HG02840 (cell line): ENCODE measurements around the gene WTIP.
"Not testable (repeated sequence)": the region's sequence is repeated elsewhere in the genome, so short reads cannot be mapped to it uniquely, and the experiment has no call there.

Source experiments
- ATAC-seq: cut with Tn5 transposase; IDR thresholded peaks from one replicate; pipeline ENCODE4 v1.9.1; 2021; ENCODE audit warnings: mild to moderate bottlenecking, moderate library complexity, moderate number of reproducible peaks; ENCODE audit not compliant: unreplicated experiment, low FRiP score

WTIP gene

DNA sequence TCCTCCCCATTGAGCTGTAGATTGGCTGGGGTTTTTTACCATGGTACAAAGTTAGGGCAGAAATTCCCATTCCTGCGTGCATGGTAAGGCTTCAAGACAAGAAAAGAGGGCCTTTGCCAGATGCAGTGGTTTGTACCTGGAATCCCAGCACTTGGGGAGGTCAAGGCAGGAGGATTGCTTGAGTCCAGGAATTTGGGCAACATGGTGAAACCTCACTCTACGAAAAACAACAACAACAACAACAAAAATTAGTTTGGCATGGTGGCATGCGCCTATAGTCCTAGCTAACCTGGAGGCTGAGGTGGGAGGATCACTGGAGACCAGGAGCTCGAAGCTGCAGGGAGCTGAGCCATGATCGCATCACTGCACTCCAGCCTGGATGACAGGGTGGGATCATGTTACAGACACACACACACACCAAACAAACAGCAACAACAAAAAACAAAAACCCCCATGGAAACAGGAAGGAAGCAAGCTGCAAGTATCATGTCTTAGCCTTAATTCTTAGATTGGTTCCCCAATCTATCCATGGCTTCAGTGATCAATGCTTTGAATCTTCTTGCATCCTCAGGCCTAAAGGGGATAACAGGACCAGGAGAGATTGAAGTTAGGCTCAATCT is 5.5 kb upstream of the WTIP start:
- no peak for ATAC-seq

DNA sequence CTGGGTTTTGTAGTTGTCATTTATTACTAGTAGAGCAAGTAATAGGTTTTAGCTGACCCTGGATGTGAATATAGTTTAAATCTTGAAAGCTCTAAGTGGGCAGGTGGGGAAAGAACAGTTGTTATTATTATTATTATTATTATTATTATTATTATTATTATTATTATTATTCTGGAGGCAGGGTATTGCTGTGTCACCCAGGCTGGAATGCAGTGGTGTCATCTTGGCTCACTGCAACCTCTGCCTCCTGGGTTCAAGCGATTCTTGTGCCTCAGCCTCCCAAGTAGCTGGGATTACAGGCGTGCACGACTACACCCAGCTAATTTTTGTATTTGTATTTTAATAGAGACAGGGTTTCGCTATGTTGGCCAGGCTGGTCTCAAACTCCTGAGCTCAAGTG is 3.1 kb upstream of the WTIP start:
- ATAC-seq: not testable (repeated sequence)

DNA sequence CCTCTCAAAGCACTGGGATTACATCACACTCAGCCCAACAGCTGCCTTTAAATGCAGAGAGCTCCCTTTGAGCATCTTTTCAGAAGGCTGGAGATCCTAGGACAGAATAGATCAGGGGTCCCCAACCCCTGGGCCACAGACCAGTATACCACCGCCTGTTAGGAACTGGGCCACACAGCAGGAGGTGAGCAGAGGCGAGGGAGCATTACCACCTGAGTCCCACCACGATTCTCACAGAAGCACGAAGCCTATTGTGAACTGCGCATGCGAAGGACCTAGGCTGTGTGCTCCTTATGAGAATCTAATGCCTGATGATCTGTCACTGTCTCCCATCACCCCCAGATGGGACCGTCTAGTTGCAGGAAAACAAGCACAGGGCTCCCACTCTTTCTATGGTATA is 2.2 kb upstream of the WTIP start:
- ATAC-seq: no peak

DNA sequence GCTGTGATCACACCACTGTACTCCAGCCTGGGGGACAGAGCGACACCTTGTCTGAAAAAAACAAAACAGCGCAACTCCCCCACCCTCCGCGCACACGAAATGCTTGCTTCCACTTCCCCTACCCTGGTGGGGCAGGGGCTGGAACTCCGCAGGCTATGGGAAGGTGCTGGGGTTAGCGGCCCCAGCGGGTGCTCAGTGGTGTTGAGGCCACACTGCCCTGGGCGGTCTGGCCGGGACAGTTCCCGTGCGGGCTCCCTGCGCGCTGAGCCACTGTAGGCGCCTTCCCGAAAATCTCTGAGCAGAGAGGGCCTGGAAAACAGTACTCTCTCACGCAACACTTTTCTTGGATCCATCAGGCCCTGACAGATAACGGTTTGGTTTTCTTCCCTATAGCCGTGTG is 1.1 kb upstream of the WTIP start:
- ATAC-seq: no peak

DNA sequence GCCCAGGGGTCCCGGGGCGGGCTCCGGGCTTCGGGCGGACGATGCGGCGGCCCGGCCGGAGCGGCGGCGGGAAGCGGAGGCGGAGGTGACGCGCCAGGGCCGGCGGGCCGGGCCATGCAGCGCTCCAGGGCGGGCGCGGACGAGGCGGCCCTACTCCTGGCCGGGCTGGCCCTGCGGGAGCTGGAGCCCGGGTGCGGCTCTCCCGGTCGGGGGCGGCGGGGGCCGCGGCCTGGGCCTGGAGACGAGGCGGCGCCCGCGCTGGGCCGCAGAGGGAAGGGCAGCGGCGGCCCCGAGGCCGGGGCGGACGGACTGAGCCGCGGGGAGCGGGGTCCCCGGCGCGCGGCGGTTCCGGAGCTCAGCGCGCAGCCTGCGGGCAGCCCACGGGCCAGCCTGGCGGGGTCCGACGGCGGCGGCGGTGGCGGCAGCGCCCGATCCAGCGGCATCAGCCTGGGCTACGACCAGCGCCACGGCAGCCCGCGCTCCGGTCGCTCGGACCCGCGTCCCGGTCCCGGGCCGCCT is 362 bp downstream of the WTIP start:
- ATAC-seq: no peak

DNA sequence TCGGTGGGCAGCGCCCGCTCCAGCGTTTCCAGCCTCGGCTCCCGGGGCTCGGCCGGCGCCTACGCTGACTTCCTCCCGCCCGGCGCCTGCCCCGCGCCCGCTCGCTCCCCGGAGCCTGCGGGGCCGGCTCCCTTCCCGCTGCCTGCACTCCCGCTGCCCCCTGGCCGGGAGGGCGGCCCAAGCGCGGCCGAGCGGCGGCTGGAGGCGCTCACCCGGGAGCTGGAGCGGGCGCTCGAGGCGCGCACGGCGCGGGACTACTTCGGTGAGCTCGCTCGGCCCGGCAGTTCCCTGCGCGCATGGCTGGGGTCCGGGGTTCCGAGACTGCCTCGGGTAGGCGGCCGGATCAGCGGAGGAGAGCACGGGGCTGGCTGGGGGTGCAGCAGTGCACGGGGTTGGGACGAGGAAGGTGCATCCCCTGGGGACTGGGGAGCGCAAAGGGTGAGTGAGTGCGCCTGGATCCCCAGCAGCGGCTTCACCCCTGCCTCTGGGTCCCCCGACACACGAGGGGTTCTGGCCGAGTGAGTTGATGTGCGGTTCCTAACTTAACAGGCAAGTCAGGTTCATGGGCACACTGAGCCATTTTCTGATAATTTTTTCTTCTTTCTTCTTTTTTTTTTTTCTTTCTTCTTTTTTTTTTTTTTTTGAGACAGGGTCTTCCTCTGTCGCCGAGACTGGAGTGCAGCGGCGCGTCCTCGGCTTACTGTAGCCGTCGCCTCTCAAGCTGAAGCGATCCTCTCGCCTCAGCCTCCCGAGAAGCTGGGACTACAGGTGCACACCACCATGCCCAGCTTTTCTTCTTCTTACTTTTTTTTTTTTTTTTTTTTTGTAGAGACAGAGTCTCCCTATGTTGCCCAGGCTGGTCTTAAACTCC is 1.1 kb downstream of the WTIP start:
- ATAC-seq: no peak

DNA sequence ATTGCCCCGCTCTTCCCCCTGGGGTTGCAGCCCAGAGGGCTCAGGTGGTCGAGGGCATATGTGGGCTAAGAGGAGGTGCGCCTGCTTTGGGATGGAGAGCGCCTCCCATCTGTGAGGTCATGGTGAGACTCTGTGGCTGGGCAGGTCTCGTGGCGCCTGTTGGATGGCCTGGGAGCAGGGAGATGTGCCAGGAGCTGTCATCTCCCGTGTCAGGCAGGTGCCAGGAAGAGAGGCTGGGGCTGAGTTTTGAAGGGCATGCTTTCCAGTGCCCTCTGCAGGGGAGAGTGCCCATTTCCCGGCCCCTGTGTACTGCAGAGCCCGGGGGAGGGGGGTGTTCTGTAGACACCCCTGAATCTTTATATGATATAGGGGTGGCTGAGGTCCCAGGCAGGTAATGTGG is 2.8 kb downstream of the WTIP start:
- ATAC-seq: no peak

DNA sequence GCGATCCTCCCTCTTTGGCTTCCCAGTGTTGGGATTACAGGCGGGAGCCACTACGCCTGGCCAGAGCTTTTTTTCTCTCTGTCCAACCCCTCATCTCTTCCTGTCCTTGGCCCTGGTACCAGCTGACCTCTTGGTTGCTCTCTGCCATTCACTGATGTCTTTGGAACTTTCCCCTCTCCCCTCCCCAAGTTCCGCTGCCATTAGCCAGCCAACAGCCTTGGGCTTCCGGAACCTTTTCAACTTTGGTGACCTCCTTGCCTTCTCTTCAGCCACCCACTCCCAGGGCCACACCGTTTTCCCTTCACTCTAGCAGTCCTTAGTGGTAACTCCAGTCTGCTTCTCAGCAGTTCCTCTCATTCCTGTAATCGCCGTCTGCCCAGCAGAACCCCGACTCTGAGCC is 4.3 kb downstream of the WTIP start:
- no peak for ATAC-seq

DNA sequence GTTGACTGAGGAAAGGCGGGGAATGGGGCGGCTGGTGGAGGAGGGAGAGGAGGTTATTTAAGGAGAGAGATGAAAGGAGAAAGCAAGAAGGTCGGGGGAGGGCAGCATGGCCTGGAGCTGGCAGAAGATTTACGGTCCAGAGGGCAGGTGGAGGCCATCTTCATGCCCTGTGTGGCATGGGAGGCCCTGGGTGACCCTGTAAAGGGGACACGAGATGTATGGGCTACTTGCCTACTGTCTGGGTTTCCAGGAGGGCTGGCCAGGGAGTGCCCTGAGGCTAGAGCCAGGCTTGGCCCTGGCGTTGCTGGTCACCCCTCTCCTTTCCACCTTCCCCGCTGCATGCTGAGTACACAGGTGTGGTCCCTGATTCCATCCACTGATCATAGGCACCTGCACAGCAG is 6.1 kb downstream of the WTIP start:
- no peak for ATAC-seq

DNA sequence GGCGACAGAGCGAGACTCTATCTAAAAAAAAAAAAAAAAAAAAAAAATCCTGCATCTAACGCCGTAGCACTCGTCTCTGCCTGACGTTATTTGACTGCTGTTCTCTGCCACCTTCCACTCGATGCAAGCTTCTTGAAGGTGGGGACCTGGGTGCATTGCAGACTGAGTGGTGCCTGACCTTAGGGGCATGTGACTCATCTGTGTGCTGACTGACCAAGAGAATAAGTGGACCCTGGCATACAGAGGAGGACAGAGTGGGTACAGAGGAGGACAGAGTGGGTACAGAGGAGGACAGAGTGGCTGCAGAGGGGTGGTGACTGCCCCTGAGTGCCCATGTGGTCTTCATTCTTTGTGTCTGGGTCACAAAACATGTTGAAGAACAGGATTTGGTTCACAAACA is 7.6 kb downstream of the WTIP start:
- ATAC-seq: no peak

DNA sequence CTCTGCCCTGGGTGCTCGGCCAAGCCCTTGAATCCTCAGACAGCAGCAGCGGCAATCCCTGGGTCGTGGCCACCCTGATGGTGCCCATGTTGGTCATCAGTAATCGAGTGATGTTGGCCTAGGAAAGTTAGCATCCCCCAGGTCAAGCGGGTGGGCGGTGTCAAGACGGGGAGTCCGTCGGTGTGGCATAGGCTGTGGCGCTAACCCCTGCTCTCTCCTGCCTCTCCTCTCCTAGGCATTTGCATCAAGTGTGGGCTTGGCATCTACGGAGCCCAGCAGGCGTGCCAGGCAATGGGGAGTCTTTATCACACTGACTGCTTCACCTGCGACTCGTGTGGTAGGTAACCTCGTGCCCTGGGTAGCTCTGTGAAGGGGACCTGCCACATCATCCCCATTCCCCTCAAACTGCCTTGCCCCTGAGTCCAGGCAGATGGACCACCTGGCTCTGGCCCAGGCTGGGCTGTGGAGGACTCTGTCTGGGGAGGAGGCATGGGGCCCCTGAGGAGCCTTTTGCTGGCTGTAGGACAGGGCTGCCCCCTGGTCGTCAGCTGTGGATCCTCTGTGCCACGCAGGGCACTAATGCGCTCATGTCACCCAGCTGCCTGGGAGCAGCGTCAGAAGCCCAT is 8.7 kb downstream of the WTIP start:
- ATAC-seq: no peak

DNA sequence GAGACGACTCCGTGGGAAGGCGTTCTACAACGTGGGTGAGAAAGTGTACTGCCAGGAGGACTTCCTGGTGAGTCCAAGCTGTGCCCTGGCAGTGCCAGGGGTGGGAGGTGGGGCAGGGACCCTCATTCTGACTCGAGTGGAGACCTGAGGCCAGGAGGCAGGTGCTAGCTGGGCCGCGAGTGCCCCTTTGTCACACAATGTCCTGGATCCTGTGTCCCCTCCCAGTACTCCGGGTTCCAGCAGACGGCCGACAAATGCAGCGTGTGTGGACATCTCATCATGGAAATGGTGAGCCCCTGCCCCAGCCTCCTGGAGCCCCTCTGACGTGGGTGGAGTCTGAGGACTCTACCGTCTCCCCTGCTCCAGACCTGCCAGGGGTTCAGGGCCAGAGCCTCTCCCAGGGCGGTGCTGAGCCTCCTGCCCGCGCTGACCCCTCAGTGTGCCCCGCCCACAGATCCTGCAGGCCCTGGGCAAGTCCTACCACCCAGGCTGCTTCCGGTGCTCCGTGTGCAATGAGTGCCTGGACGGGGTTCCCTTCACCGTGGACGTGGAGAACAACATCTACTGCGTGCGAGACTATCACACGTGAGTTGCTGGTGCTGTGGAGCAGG is 11.6 kb downstream of the WTIP start:
- no peak for ATAC-seq

DNA sequence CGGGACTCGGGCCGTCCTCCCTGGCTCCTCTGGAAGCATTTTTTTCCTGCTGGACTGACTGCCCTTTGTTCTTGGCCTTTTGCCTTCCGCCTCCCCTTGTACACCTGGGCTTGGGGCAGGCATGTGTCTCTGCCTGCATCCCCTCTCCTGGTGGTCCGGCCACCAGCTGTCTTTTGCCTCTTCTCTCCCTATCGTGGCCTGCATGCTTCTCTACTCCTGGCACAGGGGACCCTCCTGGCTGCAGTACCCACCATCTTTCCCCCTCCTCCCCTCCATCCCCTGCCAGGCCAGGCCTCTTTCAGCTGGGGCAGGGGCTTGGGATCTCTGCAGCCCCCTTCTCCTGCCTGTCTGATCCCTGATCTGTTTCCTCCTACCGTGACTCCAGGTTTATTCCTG is 12.1 kb downstream of the WTIP start:
- ATAC-seq: no peak

DNA sequence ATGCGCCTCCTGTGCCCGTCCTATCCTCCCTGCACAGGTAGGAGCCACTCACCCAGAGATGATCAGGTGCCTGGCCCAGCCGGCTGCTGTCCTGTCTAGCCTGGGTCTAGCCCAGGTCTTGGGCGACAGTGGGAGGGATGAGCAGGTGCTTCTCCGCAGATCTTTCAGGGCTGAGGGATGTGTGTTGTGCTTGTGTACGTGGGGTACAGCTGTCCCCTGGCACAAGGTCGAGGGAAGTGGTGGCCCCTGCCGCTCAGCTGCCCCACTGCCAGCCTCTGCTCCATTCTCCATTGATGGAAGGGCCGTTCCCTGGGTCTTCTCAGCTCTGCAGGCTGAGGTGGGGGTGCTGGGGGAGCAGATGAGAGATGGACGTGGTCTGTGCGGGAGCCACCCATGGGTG is 13.0 kb downstream of the WTIP start:
- no peak for ATAC-seq

DNA sequence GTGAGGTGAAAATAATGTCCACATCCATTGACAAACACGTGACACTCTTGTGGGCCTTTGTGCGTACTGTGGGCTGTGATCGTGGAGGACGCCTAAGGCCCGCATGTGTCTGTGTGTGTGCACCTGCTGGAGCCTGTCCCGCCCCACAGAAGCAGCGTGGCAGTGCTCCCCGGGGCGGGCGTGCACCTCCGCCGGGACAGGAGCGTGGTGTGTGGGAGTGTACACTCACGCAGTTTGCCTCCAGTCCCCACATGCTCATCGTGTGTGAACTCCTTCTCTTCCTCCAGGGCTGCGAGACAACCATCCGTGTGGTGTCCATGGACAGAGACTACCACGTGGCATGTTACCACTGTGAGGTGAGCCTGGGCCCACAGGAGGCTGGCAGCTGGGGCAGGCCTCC is 13.9 kb downstream of the WTIP start:
- ATAC-seq: no peak

DNA sequence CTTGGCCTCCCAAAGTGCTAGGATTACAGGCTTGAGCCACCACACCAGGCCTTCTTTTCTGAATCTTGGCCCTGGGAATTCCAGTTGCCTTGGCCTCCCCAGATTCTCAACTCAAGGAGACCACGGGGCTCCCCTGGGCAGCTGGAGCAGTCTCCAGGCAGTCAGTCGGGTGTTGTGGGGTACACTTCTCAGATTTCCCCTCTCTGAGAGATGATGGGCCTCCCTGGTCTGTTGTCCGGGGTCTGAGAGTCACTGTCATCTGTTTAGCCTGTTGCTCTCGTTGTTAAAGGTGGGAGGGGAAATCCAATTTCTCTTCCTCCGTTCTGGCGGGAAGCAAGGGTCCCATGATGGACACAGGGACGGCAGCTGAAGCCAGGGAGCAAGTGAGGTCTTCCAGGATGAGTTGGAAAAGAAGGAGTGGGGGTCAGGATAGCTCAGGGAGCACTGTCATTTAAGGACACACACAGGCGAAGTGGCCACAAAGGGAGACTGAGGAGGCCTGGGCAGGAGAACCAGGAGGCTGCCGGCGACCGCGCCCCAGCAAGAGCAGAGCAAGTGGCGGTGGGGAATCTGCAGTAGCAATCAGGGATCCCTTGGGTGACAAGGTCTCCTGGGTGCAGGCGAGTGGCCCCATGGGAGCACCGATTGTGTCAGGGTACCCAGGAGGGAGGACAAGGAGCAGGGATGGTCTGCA is 15.7 kb downstream of the WTIP start:
- ATAC-seq: no peak

DNA sequence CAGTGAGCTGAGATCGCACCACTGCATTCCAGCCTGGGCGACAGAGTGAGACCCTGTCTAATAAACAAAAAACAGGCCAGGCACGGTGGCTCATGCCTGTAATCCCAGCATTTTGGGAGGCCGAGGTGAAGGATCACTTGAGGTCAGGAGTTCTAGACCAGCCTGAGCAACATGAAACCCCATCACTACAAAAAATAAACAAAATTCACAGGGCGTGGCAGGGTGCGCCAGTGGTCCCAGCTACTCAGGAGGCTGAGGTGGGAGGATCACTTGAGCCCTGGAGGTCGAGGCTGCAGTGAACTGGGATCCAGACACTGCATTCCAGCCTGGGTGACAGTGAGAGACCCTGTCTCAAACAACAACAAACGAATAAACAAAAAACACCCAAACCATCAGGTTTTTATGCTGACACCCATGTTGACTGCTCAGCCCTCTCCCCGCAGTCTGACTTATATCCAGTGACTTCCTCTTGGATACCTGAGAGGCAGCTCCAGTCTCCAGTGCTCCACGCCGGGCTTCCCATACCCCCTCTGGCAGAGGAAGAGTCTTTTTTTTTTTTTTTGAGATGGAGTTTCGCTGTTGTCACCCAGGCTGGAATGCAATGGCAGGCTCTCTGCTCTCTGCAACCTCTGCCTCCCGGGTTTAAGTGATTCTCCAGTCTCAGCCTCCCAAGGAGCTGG is 17.7 kb downstream of the WTIP start:
- no peak for ATAC-seq

DNA sequence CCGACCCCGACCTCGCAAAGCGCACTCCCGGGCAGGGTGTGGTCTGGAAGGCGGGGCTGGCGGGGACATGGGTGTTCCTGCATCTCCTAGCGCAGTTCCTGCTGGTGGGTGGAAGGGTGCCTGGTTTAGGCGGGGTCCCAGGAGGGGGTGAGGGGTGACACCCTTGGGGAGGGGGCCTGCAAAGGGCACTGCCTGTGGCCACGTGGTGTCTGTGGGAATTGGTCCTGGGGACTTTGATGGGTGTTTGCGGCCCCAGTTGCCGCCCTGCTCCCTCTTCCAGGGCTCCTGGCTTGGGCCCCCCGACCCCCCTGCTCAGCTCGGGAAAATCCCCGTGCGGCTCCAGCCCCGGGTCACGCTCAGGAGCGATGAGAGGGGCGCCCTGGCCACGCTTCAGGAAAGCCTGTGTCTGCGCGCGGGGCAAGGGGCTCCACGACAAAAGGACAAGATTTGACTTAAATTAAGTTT is 19.1 kb downstream of the WTIP start:
- no peak for ATAC-seq

DNA sequence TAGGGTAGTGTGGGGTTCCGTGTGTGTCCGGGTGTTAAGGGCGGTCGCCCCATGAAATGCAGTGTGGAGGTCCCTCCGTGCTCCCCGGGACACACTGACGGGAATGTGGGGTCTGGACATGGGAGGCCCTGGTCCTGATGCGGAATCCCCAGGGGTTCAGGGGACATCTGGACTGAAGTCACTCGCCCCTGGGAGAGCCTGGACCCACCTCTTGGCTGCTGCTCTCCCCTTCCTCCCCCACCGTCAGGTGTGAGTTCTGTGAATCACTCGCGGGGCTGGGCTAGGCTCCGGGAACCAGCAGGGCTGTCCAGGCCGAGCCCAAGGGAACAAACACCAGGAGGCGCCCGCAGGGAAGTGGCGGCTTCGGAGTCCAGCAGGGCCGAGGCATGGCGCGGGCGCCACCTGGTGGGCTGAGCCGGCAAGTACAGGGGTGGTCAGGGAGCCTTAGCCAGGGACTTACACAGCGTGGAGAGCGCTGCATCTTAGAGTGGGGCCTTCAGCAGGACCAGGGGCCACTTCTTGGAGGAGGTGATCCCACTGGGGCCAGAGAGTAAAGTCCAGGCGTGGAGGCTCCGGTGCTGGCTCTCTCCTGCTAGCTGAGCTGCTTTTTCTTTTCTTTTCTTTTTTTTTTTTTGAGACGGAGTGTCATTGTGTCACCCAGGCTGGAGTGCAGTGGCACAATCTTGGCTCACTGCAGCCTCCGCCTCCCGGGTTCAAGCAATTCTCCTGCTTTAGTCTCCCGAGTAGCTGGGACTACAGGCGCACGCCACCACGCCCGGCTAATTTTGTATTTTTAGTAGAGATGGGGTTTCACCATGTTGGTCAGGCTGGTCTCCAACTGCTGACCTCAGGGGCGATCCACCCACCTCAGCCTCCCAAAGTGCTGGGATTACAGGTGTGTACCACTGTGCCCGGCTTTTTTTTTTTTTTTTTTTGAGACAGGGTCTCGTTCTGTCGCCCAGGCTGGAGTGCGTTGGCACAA is 20.1 kb downstream of the WTIP start:
- ATAC-seq: peak; percentile 70
